CD4-positive, alpha-beta T cell treated with Interleukin-15 for 1 hour (primary cell): ENCODE measurements around the gene AJAP1.

ENCODE experiments used
- DNase-seq: peaks from one replicate; pipeline ENCODE4 v3.0.0-alpha.2; 2020

AJAP1 gene

GRCh38 chr1:4684864-4685522 is 30.6 kb downstream of the AJAP1 start:
- DNase-seq = no peak

- no peak for DNase-seq
Observed at GRCh38 chr1:4685523-4685865, 31.1 kb downstream of the AJAP1 start.

GRCh38 chr1:4687943-4688342 is 33.5 kb downstream of the AJAP1 start:
- DNase-seq = no peak

DNA sequence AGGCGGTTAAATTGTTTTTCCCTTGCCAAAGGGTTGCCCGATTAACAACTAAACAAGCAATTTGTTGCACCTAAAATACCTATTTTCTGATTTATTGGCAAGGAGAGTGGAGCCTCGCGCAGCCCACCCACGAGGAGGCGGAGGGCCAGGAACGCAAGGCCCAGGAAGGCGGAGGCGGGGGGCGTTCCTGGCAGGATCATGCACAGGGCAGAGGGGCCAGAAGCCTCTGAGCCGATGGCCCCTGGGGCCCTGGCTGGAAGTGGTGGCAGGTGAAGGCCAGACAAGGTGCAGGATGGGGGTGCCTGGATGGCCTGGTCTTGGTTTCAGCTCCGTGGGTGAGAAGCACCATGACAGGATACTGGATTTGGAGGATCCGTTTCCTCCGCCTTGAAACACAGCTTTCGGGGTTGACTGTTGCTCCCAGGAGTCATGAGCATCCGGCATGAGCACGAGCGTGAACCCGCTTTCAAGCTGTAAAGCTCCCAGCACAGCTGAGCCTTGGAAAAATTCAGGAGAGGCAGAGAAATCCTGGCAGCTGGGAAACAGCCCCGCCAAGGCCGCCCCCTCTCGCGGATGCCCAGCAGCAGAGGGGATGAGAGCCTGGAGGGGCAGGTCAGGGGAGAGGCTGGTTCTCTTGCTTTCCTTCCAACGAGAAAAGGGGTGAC is 35.0 kb downstream of the AJAP1 start:
- no peak for DNase-seq

- no peak for DNase-seq
Observed at GRCh38 chr1:4689941-4690635, 35.7 kb downstream of the AJAP1 start.

- DNase-seq = no peak
Observed at GRCh38 chr1:4690951-4691675, 36.7 kb downstream of the AJAP1 start.

DNA sequence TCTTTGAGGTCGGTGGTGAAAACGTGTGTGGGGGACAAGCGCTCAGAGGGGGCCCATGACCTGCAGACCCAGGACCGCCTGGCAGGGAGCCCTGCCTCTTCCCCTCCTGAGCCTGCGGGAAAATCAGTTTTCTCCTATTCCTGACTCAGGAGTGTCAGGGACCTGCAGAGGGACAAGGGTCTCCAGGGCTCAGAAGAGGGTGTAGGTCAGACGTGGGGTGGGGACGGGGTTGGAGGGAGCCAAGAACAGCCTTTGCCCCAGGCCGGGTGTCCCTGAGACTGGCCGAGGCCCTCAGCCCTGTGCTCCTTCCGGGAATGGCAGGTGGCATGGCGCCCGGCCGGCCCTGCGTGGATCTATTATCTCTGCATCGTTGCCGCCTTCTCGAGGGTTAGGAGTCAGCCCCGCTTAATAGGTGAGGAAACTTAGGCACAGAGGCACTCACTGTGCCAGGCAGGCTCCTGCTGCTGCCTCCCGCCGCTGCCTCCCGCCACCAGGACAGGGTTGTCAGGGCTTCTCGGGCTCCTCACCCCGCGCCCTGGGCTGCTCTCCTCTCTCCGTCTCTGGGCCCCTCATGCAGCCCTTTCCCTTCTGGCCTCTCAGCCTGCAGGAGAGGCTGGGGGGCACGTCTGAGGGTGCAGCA is 37.5 kb downstream of the AJAP1 start:
- DNase-seq = no peak

GRCh38 chr1:4692437-4692836 is 38.0 kb downstream of the AJAP1 start:
- no peak for DNase-seq

GRCh38 chr1:4693331-4693730 is 38.9 kb downstream of the AJAP1 start:
- no peak for DNase-seq

- DNase-seq = no peak
Observed at GRCh38 chr1:4693891-4694290, 39.5 kb downstream of the AJAP1 start.

- no peak for DNase-seq
Observed at GRCh38 chr1:4694492-4694891, 40.1 kb downstream of the AJAP1 start.

DNA sequence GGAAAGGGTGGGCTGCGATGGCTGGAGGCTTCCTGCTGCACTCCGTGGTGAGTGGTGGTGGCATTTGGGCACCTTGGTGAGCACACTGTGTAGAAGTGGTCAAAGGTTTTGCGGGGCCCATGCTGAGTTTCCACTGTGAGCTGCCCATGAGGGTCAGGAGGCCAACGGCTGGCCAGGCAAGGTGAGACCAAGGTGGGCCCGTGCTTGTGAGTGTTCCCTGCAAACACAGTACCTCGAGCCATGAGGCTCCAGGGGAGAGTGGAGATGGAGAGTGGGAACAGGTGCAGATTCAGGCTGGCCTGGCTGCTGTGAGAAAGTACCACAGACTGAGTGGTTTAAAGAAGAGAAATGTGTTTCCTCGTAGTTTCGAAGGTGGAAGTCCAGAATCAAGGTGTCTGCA is 40.8 kb downstream of the AJAP1 start:
- DNase-seq = no peak

DNA sequence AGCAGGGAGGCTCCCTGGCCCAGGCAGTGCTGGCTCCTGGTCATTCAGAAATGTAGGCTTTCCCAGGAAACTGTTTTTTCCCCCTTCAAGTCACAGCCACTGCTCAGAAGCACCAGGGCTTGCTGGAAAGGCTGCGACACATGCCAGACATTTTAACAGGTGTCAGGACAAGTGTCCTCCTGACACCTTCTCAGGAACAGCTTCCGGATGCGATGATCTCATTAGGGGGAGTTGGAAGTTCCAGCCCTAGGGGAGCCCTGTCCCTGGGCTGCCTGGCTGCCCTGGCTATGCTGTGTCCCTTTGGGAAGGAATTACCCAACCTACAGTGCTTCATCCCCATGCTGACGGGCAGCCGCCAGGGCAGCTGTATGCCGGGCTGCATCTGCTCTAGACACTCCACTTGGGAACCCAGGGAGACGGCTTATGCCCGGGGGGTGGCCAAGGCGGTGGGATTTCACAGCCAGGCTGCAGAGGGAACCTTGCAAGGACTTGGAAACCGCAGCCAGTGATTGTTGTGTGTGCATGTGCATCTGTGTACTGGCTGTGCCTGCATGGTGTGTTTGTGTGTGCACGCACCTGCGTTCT is 41.8 kb downstream of the AJAP1 start:
- DNase-seq = no peak

DNA sequence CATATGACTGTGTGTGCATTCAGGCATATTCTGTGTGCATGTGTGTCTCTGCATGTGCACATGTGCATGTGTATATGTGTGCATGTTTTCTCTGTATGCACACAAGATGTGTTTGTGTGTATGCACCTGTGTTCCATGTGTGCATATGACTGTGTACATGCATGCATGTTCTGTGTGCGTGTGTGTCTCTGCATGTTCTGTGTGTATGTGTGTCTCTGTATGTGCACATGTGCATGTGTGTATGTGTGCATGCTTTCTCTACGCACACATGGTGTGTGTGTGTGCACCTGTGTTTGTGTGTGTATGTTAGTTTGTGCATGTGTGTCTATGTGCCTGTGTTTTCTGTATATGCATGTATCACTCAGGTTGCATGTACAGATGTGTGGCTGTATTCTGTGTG is 42.3 kb downstream of the AJAP1 start:
- no peak for DNase-seq

- DNase-seq = no peak
Observed at GRCh38 chr1:4697801-4698200, 43.4 kb downstream of the AJAP1 start.

GRCh38 chr1:4698911-4699310 is 44.5 kb downstream of the AJAP1 start:
- no peak for DNase-seq

- DNase-seq = no peak
Observed at GRCh38 chr1:4699376-4700301, 45.2 kb downstream of the AJAP1 start.

GRCh38 chr1:4700801-4701200 is 46.4 kb downstream of the AJAP1 start:
- DNase-seq = no peak

- DNase-seq = no peak
Observed at GRCh38 chr1:4701276-4701675, 46.9 kb downstream of the AJAP1 start.

DNA sequence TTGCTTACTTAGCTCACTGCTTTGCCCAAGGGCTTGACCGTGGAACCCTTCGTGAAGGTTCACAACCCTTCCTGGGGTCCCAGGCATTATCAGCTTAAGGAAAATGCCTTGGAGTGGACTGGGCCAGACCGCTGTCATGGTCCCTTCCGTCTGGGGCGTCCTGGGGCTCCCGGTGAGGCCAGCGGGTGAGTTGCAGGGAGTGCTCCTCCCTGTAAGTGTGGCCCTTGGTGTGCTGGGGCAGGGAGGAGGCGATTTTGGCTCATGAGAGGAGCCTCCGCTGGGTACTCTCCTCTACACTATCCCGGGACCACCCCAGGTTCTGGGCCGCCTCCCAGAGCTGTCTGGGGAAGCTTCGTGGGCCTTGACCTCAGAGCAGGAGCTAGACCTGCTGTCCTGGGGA is 48.1 kb downstream of the AJAP1 start:
- DNase-seq = no peak

- no peak for DNase-seq
Observed at GRCh38 chr1:4702932-4703331, 48.5 kb downstream of the AJAP1 start.

DNA sequence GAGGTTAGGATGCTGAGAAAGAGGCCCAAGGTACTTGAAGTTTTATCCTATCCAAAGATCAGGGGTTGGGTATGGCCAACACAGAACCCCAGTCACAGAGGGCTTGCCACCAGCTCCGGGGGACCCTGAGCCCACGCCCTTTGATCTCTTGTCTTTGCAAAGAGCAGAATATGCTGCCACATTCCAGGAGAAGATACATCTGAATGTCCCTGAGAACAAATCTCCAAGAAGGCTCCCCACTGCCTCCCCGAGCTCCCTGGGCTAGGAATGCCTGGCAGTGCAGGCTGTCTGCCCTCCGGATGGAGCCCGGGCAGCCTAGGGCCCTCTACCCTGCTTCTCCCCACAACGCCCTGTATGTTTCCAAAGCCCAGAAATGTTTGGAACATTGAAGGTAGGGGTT is 49.2 kb downstream of the AJAP1 start:
- no peak for DNase-seq
